Neural cell (in vitro differentiated cells): ENCODE results near the gene CNPPD1. TPM values are rescaled to one million over a fixed set of nuclear protein-coding genes. Genes with fewer than 3 reads are reported as not detected.

Experiments
- H2AFZ ChIP-seq: fragments of 200-600, 300-800 bp; sonication (generic), shearing (Covaris generic); 2 replicates; pipeline ENCODE4 v1.6.0; 2014; ENCODE audit warnings: low read depth, mild to moderate bottlenecking, antibody characterized with exemption, low read length, moderate library complexity
- H3F3A ChIP-seq: fragments of 200-600 bp; shearing (Covaris generic); 2 replicates; pipeline ENCODE4 v1.6.1; 2016; ENCODE audit warnings: mild to moderate bottlenecking, moderate library complexity, mixed read lengths, antibody characterized with exemption, low read length; ENCODE audit not compliant: insufficient read depth, poor library complexity, severe bottlenecking
- H3K27ac ChIP-seq: fragments of 200-600, 300-800 bp; sonication (generic), shearing (Covaris generic); 2 replicates; pipeline ENCODE4 v1.5.1; 2014; ENCODE audit warnings: mild to moderate bottlenecking, low read length, moderate library complexity
- H3K27me3 ChIP-seq: fragments of 300-800, 200-600 bp; sonication (generic), shearing (Covaris generic); 2 replicates; pipeline ENCODE4 v1.6.0; 2014; ENCODE audit warnings: mild to moderate bottlenecking, low read depth, low read length, moderate library complexity; ENCODE audit not compliant: insufficient read depth
- H3K36me3 ChIP-seq: fragments of 300-800, 200-600 bp; sonication (generic), shearing (Covaris generic); 2 replicates; pipeline ENCODE4 v1.5.1; 2014; ENCODE audit warnings: mild to moderate bottlenecking, antibody characterized with exemption, low read length, moderate library complexity; ENCODE audit not compliant: insufficient read depth
- H3K4me2 ChIP-seq: fragments of 300-800, 200-600 bp; sonication (generic), shearing (Covaris generic); 2 replicates; pipeline ENCODE4 v1.6.0; 2014; ENCODE audit warnings: mild to moderate bottlenecking, low read length
- H3K4me3 ChIP-seq: fragments of 300-800, 200-600 bp; sonication (generic), shearing (Covaris generic); 2 replicates; pipeline ENCODE4 v1.5.1; 2014; ENCODE audit warnings: mild to moderate bottlenecking, low read length, moderate library complexity
- H3K79me2 ChIP-seq: fragments of 200-600 bp; shearing (Covaris generic); replicated peaks from 2 replicates; pipeline ENCODE4 v1.6.0; 2014; ENCODE audit warnings: mild to moderate bottlenecking, low read length, moderate library complexity; ENCODE audit not compliant: insufficient read depth
- H3K9ac ChIP-seq: fragments of 300-800, 200-600 bp; sonication (generic), shearing (Covaris generic); 2 replicates; pipeline ENCODE4 v1.6.1; 2016; ENCODE audit warnings: mild to moderate bottlenecking, low read length, mixed read lengths
- H3K9me2 ChIP-seq: fragments of 200-600 bp; shearing (Covaris generic); 2 replicates; pipeline ENCODE4 v1.6.1; 2016; ENCODE audit warnings: mild to moderate bottlenecking, low read length, mixed read lengths; ENCODE audit not compliant: insufficient read depth
- H3K9me3 ChIP-seq: fragments of 200-600, 300-800 bp; sonication (generic), shearing (Covaris generic); 2 replicates; pipeline ENCODE4 v1.6.1; 2016; ENCODE audit warnings: mild to moderate bottlenecking, mixed run types, low read length, moderate library complexity, mixed read lengths
- H4K20me1 ChIP-seq: fragments of 200-600 bp; shearing (Covaris generic); 2 replicates; pipeline ENCODE4 v1.6.1; 2016; ENCODE audit warnings: mild to moderate bottlenecking, mixed run types; ENCODE audit not compliant: insufficient read depth
- EP300 ChIP-seq: fragments of 450-650 bp; conservative IDR thresholded peaks from 2 replicates; pipeline ENCODE4 v1.6.1; 2014; ENCODE audit warnings: antibody characterized with exemption, mild to moderate bottlenecking, moderate library complexity; ENCODE audit not compliant: poor library complexity, severe bottlenecking
- EZH2 ChIP-seq: fragments of 200-600, 300-800 bp; shearing (Covaris generic), sonication (generic); IDR thresholded peaks from 2 replicates; pipeline ENCODE4 v1.6.1; 2014; ENCODE audit warnings: antibody characterized with exemption, low read length, borderline replicate concordance, mild to moderate bottlenecking; ENCODE audit not compliant: insufficient read depth, poor library complexity, severe bottlenecking
- MXI1 ChIP-seq: fragments of 450-650 bp; conservative IDR thresholded peaks from 2 replicates; pipeline ENCODE4 v1.6.1; 2014; ENCODE audit warnings: antibody characterized with exemption, mild to moderate bottlenecking; ENCODE audit not compliant: poor library complexity, severe bottlenecking
- POLR2AphosphoS5 ChIP-seq: IDR thresholded peaks from 2 replicates; pipeline ENCODE4 v1.6.1; 2012
- RAD21 ChIP-seq: fragments of 450-650 bp; conservative IDR thresholded peaks from 2 replicates; pipeline ENCODE4 v1.6.1; 2014; ENCODE audit warnings: antibody characterized with exemption, mild to moderate bottlenecking, moderate library complexity
- SMC3 ChIP-seq: fragments of 450-650 bp; conservative IDR thresholded peaks from 2 replicates; pipeline ENCODE4 v1.6.1; 2014; ENCODE audit warnings: antibody characterized with exemption, mild to moderate bottlenecking, moderate library complexity; ENCODE audit not compliant: poor library complexity
- TAF1 ChIP-seq: IDR thresholded peaks from 2 replicates; pipeline ENCODE4 v1.6.1; 2012; ENCODE audit warnings: low read depth
- polyA plus RNA-seq: library from polyadenylated mRNA; depleted of rRNA; stranded (reverse); fragments of >200 nt; gene quantifications from 2 replicates; pipeline ENCODE4 v1.2.3, GENCODE V29; 2014
- TF ChIP-seq, protein P1 (sequence below): fragments of 450-650 bp; IDR thresholded peaks from 2 replicates; pipeline ENCODE4 v1.5.1; 2014; ENCODE audit warnings: antibody characterized with exemption, mild to moderate bottlenecking, moderate library complexity; ENCODE audit not compliant: poor library complexity, severe bottlenecking
- TF ChIP-seq, protein P2 (sequence below): IDR thresholded peaks from 2 replicates; pipeline ENCODE4 v1.6.1; 2012; ENCODE audit warnings: borderline replicate concordance

Gene CNPPD1
- polyA plus RNA-seq, 1 donor from 2014 or later, result 89.1 TPM

DNA sequence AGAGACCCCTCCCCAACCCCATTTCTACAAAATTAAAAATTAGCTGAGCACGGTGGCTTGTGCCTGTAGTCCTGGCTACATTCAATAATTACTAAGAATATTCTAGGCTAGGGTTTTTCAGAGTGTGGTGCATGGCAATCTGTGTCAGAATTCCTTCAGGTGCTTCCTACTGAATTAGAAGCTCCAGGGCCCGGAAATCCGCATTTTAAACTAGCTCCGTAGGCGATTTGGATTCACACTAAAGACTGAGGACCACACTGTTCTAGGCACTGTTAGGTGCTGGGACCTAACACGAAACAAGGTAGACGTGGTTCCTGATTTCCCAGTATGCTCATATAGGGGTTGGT is 29.2 kb upstream of the CNPPD1 start:
- no peaks in the 10 kb centered on the region for H3K9me3 ChIP-seq
- no peaks in the 10 kb centered on the region for H3K79me2 ChIP-seq
- no peaks in the 10 kb centered on the region for H4K20me1 ChIP-seq
- peak overlapping the region; percentile 76 for H3K4me2 ChIP-seq
- peak overlapping the region; percentile 78 for H3K4me3 ChIP-seq
- peak overlapping the region; percentile 87 for H2AFZ ChIP-seq
- H3K27me3 ChIP-seq, result no peaks in the 10 kb centered on the region
- peak overlapping the region; percentile 90 for H3K9ac ChIP-seq
- no peaks in the 10 kb centered on the region for H3K9me2 ChIP-seq
- no peaks in the 10 kb centered on the region for H3F3A ChIP-seq
- TF ChIP-seq SMC3, result no peak
- TF ChIP-seq EP300, result no peak
- TF ChIP-seq RAD21, result no peak
- TF ChIP-seq MXI1, result no peak
- TF ChIP-seq POLR2AphosphoS5, result no peak
- TF ChIP-seq, protein P1, sequence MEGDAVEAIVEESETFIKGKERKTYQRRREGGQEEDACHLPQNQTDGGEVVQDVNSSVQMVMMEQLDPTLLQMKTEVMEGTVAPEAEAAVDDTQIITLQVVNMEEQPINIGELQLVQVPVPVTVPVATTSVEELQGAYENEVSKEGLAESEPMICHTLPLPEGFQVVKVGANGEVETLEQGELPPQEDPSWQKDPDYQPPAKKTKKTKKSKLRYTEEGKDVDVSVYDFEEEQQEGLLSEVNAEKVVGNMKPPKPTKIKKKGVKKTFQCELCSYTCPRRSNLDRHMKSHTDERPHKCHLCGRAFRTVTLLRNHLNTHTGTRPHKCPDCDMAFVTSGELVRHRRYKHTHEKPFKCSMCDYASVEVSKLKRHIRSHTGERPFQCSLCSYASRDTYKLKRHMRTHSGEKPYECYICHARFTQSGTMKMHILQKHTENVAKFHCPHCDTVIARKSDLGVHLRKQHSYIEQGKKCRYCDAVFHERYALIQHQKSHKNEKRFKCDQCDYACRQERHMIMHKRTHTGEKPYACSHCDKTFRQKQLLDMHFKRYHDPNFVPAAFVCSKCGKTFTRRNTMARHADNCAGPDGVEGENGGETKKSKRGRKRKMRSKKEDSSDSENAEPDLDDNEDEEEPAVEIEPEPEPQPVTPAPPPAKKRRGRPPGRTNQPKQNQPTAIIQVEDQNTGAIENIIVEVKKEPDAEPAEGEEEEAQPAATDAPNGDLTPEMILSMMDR, result no peak
- TF ChIP-seq, protein P2, sequence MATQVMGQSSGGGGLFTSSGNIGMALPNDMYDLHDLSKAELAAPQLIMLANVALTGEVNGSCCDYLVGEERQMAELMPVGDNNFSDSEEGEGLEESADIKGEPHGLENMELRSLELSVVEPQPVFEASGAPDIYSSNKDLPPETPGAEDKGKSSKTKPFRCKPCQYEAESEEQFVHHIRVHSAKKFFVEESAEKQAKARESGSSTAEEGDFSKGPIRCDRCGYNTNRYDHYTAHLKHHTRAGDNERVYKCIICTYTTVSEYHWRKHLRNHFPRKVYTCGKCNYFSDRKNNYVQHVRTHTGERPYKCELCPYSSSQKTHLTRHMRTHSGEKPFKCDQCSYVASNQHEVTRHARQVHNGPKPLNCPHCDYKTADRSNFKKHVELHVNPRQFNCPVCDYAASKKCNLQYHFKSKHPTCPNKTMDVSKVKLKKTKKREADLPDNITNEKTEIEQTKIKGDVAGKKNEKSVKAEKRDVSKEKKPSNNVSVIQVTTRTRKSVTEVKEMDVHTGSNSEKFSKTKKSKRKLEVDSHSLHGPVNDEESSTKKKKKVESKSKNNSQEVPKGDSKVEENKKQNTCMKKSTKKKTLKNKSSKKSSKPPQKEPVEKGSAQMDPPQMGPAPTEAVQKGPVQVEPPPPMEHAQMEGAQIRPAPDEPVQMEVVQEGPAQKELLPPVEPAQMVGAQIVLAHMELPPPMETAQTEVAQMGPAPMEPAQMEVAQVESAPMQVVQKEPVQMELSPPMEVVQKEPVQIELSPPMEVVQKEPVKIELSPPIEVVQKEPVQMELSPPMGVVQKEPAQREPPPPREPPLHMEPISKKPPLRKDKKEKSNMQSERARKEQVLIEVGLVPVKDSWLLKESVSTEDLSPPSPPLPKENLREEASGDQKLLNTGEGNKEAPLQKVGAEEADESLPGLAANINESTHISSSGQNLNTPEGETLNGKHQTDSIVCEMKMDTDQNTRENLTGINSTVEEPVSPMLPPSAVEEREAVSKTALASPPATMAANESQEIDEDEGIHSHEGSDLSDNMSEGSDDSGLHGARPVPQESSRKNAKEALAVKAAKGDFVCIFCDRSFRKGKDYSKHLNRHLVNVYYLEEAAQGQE, result no peak
- no peak for TF ChIP-seq TAF1
- TF ChIP-seq EZH2, result no peak
- no peaks in the 10 kb centered on the region for H3K36me3 ChIP-seq
- H3K27ac ChIP-seq, result peak overlapping the region; percentile 96

DNA sequence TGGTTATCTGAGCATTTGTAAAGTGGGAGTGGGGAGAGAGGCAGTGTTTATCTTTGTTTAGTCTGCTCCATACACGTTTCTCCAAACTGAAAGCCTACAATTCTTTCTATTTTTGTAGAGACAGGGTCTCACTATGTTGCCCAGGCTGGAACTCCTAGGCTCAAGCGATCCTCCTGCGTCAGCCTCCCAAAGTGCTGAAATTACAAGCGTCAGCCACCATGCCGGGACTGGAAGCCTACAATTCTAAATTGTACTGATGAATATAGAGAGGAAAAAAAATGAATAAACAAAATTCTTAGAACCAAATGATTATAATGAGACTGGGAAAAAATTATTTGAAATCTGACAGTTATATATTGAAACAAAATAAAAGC is 28.4 kb upstream of the CNPPD1 start:
- no peak overlapping the region for H2AFZ ChIP-seq
- H3K9ac ChIP-seq, result no peak overlapping the region
- H3F3A ChIP-seq, result no peaks in the 10 kb centered on the region
- H3K27me3 ChIP-seq, result no peaks in the 10 kb centered on the region
- H3K4me3 ChIP-seq, result no peak overlapping the region
- H3K27ac ChIP-seq, result no peak overlapping the region
- no peaks in the 10 kb centered on the region for H3K9me3 ChIP-seq
- no peaks in the 10 kb centered on the region for H3K79me2 ChIP-seq
- no peaks in the 10 kb centered on the region for H4K20me1 ChIP-seq
- H3K36me3 ChIP-seq, result no peaks in the 10 kb centered on the region
- no peaks in the 10 kb centered on the region for H3K9me2 ChIP-seq
- TF ChIP-seq RAD21, result no peak
- TF ChIP-seq, protein P1, result no peak
- no peak for TF ChIP-seq EZH2
- TF ChIP-seq SMC3, result no peak
- no peak for TF ChIP-seq TAF1
- TF ChIP-seq, protein P2, result no peak
- TF ChIP-seq MXI1, result no peak
- no peak for TF ChIP-seq POLR2AphosphoS5
- no peak for TF ChIP-seq EP300
- no peak overlapping the region for H3K4me2 ChIP-seq
